ENCODE results near the gene AKAP13. TPM values are rescaled to one million over a fixed set of nuclear protein-coding genes. Genes with fewer than 3 reads are reported as not detected.
"Not testable (repeated sequence)": the region's sequence is repeated elsewhere in the genome, so short reads cannot be mapped to it uniquely, and the experiment has no call there.

AKAP13 gene, protein sequence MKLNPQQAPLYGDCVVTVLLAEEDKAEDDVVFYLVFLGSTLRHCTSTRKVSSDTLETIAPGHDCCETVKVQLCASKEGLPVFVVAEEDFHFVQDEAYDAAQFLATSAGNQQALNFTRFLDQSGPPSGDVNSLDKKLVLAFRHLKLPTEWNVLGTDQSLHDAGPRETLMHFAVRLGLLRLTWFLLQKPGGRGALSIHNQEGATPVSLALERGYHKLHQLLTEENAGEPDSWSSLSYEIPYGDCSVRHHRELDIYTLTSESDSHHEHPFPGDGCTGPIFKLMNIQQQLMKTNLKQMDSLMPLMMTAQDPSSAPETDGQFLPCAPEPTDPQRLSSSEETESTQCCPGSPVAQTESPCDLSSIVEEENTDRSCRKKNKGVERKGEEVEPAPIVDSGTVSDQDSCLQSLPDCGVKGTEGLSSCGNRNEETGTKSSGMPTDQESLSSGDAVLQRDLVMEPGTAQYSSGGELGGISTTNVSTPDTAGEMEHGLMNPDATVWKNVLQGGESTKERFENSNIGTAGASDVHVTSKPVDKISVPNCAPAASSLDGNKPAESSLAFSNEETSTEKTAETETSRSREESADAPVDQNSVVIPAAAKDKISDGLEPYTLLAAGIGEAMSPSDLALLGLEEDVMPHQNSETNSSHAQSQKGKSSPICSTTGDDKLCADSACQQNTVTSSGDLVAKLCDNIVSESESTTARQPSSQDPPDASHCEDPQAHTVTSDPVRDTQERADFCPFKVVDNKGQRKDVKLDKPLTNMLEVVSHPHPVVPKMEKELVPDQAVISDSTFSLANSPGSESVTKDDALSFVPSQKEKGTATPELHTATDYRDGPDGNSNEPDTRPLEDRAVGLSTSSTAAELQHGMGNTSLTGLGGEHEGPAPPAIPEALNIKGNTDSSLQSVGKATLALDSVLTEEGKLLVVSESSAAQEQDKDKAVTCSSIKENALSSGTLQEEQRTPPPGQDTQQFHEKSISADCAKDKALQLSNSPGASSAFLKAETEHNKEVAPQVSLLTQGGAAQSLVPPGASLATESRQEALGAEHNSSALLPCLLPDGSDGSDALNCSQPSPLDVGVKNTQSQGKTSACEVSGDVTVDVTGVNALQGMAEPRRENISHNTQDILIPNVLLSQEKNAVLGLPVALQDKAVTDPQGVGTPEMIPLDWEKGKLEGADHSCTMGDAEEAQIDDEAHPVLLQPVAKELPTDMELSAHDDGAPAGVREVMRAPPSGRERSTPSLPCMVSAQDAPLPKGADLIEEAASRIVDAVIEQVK (N-terminal part only)
- 100 to 1,000 TPM in 1 of 4 donors, 10 to 100 TPM in 3; 71.3 to 100 (median 83.7) TPM for polyA plus RNA-seq (ENCODE audit: insufficient read length in 4 of 4)

DNA sequence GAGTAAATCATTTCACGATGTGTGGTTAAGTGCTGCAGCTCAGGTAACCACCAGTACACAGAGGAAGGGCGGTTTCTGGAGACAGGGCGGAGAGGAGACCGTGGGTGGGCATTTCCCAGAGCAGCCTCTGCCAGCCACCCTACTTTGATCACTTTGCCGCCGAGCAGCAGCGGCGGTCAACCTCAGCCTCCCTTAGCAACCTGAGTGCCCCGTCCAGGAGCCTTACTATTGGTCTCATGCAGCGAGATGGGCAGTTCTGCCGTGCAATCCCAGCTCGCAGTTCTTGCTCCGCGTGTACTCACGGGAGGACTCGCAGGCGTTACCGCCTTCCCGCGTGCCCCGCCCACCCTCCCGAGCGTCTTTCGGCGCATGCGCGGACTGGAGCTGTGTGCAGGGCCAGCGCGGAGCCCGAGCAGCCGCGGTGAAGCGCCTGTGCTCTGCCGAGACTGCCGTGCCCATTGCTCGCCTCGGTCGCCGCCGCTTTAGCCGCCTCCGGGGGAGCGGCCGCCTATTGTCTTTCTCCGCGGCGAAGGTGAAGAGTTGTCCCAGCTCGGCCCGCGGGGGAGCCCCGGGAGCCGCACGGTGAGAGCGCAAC lies at the start of gene AKAP13:
Gene AKAP13 (plus strand): TSS at position 387 of the 595 bp plus-strand sequence. CDS start 105,118 bp downstream, outside the sequence.
- peak; percentile 90 to 97 (median 93) for DNase-seq (ENCODE audit: low read depth in 4 of 4, low spot score in 2 of 4)

DNA sequence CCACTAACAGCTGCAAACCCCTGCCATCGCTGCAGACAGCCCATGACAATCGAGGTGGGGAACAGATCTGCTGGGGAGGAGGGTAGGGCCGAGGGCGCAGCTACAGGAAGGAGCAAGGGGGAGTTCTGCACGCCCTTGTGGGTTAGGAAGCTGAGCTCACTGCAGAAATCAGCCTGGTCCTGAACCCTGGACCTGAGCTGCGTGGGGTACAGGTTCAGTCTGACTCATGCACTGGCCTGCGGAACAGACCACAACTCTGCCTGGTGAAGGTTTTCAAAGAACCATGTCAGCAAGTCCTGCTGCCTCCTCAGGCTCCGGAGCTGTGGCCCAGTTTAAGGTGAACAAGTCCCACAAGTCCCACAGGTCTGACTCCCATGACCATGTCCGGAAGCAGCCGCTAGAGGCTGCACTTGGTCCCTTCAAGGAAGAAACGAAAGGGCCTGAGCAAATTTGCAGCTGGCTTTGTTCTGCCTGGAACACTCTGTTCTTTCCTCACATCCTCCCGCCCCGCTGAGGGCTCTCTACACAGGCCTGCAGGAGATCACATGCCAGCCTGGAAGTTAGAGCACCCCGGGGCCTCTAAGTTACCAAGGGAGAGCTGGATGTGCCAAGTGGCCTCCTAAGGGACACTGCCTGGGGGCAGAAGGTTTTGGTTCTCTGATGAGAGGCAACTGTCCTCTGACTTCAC lies 49.4 kb upstream of the AKAP13 start:
- peak; percentile 52 to 80 (median 72) for DNase-seq (ENCODE audit: low read depth in 4 of 4, low spot score in 2 of 4)

DNA sequence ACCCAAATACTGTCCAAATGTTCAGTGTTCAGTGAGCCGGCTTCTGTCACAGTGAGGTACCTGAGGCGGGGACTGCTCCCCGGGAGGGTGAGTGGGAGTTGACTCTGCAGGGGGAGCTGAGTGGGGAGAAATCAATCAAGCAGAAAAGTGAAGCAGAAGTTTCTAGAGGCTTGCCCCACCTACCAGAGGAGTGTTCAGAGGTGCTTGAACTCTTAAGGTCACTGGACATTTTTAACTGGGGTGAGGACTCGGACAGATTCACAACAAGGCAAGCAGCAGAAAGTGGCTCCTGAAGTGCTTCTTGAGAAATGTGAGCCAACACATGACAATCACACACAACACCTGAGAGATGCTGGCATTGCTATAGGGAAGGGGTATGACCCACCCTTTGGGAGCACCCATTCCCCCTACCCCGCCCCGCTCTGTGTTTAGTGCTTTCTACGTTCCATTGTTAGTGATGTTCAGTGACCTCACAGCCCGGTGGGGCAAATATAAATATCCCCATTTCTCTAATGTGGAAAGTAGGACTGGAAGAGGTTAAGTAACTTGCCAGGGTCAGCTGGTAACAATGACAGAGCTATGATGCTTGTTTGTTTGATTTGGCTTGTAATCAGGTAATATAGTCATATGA lies 48.6 kb upstream of the AKAP13 start:
- no peak for DNase-seq (ENCODE audit: low read depth in 4 of 4, low spot score in 2 of 4)

DNA sequence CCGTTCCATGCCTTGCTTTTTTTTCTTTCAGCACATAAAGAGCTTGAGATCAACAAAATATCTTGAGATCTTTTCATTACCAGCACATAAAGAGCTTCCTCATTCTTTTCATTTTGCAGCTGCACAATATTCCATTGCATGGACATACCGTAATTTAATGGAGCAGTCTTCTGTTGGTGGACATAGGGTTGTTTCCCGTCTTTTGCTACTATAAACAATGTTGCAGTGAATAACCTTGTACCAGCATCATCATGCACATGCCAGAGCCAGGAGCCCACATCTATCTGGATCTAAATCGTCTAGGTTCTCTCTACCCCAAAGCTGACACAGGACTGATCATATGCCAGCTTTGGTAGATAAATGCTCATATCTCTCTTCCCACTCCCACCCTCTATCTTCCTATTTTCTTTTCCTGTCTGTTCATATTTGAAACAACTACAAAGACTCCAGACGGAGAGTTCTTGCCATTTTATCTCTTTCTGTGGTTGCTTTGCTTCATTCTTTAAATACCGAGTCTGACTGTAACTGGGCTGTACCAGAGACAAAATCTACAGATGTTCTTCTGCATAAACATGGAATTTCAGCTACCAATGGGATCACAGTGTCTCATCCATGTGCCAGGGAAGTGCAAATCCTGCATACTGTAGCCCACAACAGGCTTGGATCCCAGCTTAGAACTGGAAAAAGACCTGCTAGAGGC lies 47.1 kb upstream of the AKAP13 start:
- DNase-seq (ENCODE audit: low read depth in 4 of 4, low spot score in 2 of 4) = no peak

GRCh38 chr15:85334241-85334640 lies 46.2 kb upstream of the AKAP13 start:
- DNase-seq (ENCODE audit: low read depth in 4 of 4, low spot score in 2 of 4) = no peak

DNA sequence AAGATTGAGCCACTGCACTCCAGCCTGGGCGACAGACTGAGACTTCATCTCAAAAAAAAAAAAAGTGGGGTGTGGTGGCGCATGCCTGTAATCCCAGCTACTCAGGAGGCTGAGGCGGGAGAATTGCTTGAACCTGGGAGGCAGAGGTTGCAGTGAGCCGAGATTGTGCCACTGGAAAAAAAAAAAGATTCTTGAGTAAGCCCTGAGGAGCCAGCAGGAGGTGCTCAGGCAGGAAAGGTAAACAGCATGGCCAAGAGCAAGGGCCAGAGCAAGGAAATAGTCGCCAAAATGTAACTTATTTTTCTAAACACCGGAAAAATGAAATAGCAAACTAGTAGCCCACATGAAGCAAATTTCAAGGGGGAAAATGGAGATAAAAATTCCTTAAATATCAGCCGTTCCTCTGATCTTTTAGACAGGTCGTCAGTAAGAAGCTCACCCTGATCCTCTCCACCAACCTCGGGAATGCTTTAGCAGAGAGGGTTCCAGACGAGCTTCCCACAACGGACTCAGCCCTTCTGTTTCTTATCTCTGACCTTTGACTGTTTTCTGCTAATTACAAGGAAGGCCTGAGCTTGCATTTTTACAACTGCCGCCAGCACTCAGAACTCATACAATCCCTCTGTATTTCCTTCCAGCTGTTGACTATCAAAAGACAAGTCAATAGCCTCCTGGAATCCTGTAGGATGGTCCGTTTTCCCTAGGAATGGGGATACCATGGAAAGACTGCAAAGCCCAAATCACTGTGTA lies 45.0 kb upstream of the AKAP13 start:
- DNase-seq (ENCODE audit: low read depth in 4 of 4, low spot score in 2 of 4) = no peak

DNA sequence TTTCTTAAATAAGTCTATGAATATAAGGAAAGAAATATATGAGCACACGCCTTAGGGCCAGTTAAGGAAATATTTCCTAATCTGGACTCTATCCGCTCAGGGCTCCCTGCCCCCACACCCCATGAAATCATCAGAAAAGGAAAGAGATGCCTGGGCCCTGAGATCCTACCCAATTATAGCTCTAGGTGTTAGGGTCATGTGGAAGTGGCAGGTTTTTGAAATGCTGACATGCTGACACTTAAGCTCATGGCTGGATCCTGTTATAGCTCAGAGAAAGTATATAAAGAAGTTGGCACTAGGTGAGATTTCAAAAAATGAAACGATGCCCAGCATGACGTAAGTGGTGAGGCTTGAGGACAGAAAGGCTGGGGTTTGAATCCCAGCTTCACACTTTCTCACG lies 43.5 kb upstream of the AKAP13 start:
- DNase-seq (ENCODE audit: low read depth in 4 of 4, low spot score in 2 of 4) = no peak

GRCh38 chr15:85337425-85338074 lies 42.9 kb upstream of the AKAP13 start:
- no peak for DNase-seq (ENCODE audit: low read depth in 4 of 4, low spot score in 2 of 4)

- DNase-seq (ENCODE audit: low read depth in 4 of 4, low spot score in 2 of 4) = no peak
Observed at GRCh38 chr15:85340321-85340665, 40.1 kb upstream of the AKAP13 start.

DNA sequence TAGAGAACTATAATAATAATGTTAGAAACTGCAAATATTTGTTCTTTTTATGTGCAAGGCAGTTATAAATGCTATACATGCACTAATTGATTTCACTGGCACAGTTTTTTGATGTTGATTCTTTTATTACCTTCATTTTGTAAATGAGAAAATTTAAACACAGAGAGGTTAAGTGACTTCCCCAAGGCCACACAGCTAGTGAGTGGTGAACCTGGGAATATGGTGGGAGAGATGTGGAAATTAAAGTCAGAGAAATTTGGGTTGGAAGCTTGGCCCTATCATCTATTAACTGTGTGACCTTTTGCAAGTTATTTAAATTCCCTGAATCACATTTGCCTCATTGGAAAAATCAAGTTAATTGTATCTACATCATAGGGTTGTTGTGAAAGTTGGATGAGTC lies 39.6 kb upstream of the AKAP13 start:
- no peak for DNase-seq (ENCODE audit: low read depth in 4 of 4, low spot score in 2 of 4)

DNA sequence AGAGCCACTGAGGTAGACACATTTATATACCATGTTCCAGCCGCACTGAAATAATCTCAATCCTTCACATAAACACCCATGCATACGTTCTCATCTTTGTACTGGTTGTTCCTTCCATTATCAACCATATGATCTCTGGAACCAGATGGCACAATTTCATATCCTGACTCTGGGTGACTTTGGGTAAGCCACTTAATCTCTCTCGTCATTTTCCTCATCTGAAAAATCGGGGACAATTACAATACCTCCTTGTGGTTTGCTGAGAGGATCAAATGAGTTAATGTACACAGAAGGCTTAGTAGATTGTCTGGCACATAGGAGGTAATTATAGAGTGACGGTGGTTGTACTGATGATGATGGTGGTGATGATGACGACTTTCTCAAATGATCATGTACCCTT lies 38.2 kb upstream of the AKAP13 start:
- not testable (repeated sequence) for DNase-seq (ENCODE audit: low read depth in 4 of 4, low spot score in 2 of 4)

DNA sequence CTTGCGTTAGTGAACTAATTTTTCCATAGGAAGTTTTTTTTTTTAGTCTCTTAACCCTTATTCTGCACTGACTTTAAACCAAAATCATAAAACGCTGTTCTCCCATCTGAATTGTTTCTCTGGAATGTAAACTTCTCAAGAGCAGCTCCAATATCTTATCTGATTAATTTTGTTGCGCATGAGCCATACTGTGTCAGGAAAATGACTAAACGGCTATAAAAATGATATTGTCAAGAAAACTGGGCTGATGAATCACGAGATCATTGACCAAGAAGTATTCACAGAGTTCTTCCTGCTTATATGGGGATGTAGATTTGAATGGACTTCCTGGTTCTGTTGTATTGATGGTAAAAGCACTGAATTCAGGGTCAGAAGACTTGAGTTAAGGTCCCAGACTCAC lies 37.0 kb upstream of the AKAP13 start:
- not testable (repeated sequence) for DNase-seq (ENCODE audit: low read depth in 4 of 4, low spot score in 2 of 4)

- not testable (repeated sequence) for DNase-seq (ENCODE audit: low read depth in 4 of 4, low spot score in 2 of 4)
Observed at GRCh38 chr15:85344241-85344640, 36.2 kb upstream of the AKAP13 start.

GRCh38 chr15:85344653-85345114 lies 35.7 kb upstream of the AKAP13 start:
- not testable (repeated sequence) for DNase-seq (ENCODE audit: low read depth in 4 of 4, low spot score in 2 of 4)

DNA sequence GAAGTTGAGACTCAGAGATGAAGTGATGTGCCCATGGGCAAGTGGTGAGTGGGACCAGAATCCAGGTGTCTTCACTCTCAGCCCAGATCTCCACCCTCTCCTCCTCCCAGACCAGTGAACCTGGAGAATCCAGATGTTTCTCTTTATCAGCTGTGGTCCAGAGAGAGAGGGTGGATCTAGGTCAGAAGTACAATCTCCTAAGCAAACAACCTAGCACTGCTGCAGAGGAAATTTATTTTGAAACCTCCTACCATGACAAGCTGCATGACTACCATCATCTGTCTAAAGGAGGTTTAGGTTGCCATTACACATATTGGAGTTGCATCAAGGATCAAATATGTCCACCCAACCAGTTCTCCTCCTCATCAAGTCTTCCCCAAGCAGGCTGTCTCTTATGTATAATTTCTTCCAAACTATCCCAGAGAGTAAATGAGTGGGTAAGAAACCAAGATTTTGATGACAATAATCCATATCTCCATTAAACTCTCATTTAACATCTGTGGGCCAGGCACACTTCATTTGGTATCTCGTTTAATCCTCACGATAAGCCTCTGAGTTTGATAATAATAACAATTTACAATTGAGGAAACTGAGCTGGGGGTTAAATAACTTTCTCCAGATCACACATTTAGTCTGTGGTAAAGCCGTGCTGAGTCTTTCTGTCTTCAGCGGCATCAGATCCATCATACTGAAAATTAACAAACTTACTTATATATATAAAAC lies 35.0 kb upstream of the AKAP13 start:
- DNase-seq (ENCODE audit: low read depth in 4 of 4, low spot score in 2 of 4) = not testable (repeated sequence)

GRCh38 chr15:85346462-85347084 lies 33.8 kb upstream of the AKAP13 start:
- not testable (repeated sequence) for DNase-seq (ENCODE audit: low read depth in 4 of 4, low spot score in 2 of 4)
